ENCODE results near the gene PPP1R27.

- no peak for TF ChIP-seq POLR2A (IDR thresholded peaks at IDR 0.05; ENCODE audit: extremely low read depth, insufficient read length)
- no peak for TF ChIP-seq CTCF (IDR thresholded peaks at IDR 0.05; ENCODE audit: low read depth, low read length)
Observed at GRCh38 chr17:81851423-81851822, 16.6 kb upstream of the PPP1R27 start.
